ENCODE results near the gene CCNT1.

Gene CCNT1

GRCh38 chr12:48640854-48641253, 75.7 kb downstream of the CCNT1 start:
- no peak for DNase-seq (ENCODE audit: low spot score)

- no peak for DNase-seq (ENCODE audit: low spot score)
Measured at GRCh38 chr12:48640428-48640827, 76.1 kb downstream of the CCNT1 start.
